AG09319 (cell line): ENCODE data around the gene PXMP2.

Experiments
- DNase-seq: peaks from one replicate; pipeline ENCODE4 v3.0.0-alpha.2; 2010; ENCODE audit warnings: low read depth; ENCODE audit errors: extremely low read depth
- TF ChIP-seq, protein P1 (sequence below): IDR thresholded peaks from 2 replicates; pipeline ENCODE4 v1.5.1; 2011; ENCODE audit warnings: low read depth, mild to moderate bottlenecking, inconsistent platforms, low read length, moderate library complexity

Gene PXMP2

GRCh38 chr12:132642846-132643835, 44.2 kb upstream of the PXMP2 start:
- TF ChIP-seq, protein P1, sequence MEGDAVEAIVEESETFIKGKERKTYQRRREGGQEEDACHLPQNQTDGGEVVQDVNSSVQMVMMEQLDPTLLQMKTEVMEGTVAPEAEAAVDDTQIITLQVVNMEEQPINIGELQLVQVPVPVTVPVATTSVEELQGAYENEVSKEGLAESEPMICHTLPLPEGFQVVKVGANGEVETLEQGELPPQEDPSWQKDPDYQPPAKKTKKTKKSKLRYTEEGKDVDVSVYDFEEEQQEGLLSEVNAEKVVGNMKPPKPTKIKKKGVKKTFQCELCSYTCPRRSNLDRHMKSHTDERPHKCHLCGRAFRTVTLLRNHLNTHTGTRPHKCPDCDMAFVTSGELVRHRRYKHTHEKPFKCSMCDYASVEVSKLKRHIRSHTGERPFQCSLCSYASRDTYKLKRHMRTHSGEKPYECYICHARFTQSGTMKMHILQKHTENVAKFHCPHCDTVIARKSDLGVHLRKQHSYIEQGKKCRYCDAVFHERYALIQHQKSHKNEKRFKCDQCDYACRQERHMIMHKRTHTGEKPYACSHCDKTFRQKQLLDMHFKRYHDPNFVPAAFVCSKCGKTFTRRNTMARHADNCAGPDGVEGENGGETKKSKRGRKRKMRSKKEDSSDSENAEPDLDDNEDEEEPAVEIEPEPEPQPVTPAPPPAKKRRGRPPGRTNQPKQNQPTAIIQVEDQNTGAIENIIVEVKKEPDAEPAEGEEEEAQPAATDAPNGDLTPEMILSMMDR: no peak

GRCh38 chr12:132646850-132647249, 40.5 kb upstream of the PXMP2 start:
- no peak for DNase-seq
- TF ChIP-seq, protein P1: no peak

More at GRCh38 chr12:132642846-132643835, 44.2 kb upstream of the PXMP2 start:
- no peak for DNase-seq

DNA sequence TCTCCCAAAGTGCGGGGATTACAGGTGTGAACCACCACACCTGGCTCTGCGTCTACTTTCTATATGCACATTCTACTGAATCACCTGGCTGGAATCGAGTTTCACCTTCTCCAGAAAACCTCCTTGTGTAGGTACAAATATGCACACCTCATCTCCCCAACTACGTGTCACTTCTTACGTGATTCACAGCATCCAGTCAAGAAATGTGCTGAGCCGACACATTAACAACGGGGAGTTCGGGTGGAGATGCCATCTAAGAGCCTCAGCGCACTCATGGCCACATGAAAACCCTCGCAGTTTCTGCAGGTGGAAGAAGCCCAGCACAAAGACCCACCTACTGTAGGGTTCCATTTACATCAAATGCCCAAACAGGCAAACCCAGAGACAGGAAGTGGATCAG, 39.5 kb upstream of the PXMP2 start:
- TF ChIP-seq, protein P1: no peak

DNA sequence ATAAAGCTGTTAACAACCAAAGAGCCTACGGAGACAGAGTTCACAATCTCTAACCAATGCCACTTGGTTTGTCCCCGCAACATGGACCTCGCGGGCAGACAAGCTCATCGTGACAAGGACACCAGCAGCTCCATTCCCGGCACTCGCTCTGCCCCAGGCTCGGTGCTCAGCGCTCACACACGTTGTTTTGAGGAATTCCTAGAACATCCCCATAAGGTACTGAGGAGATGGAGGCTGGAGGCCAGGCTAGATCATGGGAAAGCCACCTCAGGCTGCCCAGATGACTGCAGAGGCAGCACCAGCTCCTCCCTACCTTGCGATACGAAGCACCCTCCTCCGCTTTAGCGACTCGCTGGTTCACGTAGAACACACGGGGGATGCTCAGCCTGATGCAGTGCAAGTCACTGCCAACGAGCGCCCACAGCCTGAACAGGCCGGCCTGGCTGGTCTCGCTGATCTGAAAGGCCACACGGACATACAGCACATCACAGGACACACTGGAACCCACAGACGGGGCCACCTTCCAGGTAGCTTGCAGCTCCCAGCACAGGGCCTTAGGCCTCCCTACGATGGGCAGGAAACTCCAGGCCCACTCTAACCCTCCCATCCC, 38.7 kb upstream of the PXMP2 start:
- no peak for DNase-seq
- TF ChIP-seq, protein P1: no peak

More for the DNA sequence above, 39.5 kb upstream of the PXMP2 start:
- no peak for DNase-seq

- TF ChIP-seq, protein P1: no peak
Observed at GRCh38 chr12:132649226-132649945, 38.0 kb upstream of the PXMP2 start.

DNA sequence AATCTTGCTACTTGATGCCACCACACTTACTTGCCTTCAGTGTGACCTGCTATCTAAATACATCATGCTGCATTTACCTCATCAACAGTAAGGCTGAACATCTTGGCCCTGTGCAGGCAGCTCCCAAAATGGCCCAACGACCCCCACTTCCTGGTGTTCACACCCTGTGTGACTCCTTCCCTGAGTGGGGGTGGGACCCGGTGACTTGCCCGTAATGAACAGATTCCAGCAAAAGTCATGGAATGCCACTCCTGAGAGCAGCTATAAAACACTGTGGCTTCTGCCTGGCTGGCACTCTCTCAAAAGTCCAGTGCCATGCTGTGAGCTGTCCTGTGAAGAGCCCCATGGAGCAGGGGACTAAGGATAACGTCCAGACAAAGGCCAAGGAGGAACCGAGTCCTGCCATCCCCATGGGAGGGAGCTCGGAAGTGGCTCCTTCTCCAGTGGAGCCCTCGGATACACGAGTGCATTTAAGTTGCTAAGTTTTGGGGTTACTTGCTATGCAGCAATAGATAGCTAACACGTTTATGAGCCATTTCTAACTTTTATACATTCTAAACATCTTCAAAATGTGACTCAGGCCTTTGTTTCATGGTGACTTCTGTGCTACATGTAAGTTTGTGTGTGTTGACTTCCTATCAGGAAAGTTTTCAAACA, 35.8 kb upstream of the PXMP2 start:
- TF ChIP-seq, protein P1: no peak
- no peak for DNase-seq

More at GRCh38 chr12:132649226-132649945, 38.0 kb upstream of the PXMP2 start:
- no peak for DNase-seq
